ENCODE results near the gene PAK5.

The PAK5 gene

GRCh38 chr20:9565910-9566550 is 272.8 kb downstream of the PAK5 start:
- no peak overlapping the region for H3K27ac ChIP-seq (ENCODE audit: low read depth, low read length)
- H3K36me3 ChIP-seq (ENCODE audit: control insufficient read depth, insufficient read depth, low read length): no peaks in the 10 kb centered on the region
- H3K27me3 ChIP-seq (ENCODE audit: control insufficient read depth, insufficient read depth, low read length): peaks cover 1% of the 10 kb centered on the region; the same call in 1 of the 2 replicates
- peaks cover 5% of the 10 kb centered on the region; the same call in 1 of the 2 replicates for H3K4me1 ChIP-seq (ENCODE audit: control insufficient read depth, insufficient read depth, low read length)
- H3K4me3 ChIP-seq (ENCODE audit: low read depth, low read length): no peak overlapping the region
- H3K9me3 ChIP-seq (ENCODE audit: control insufficient read depth, insufficient read depth, low read depth, low read length): no peaks in the 10 kb centered on the region
- H3K9ac ChIP-seq (ENCODE audit: low read length): no peak overlapping the region

GRCh38 chr20:9557411-9557810 is 281.5 kb downstream of the PAK5 start:
- H3K36me3 ChIP-seq (ENCODE audit: control insufficient read depth, insufficient read depth, low read length): no peaks in the 10 kb centered on the region
- no peak overlapping the region for H3K9ac ChIP-seq (ENCODE audit: low read length)
- H3K4me3 ChIP-seq (ENCODE audit: low read depth, low read length): no peak overlapping the region
- no peaks in the 10 kb centered on the region for H3K4me1 ChIP-seq (ENCODE audit: control insufficient read depth, insufficient read depth, low read length)
- no peak overlapping the region for H3K27ac ChIP-seq (ENCODE audit: low read depth, low read length)
- H3K9me3 ChIP-seq (ENCODE audit: control insufficient read depth, insufficient read depth, low read depth, low read length): no peaks in the 10 kb centered on the region
- no peaks in the 10 kb centered on the region for H3K27me3 ChIP-seq (ENCODE audit: control insufficient read depth, insufficient read depth, low read length)

GRCh38 chr20:9555781-9556180 is 283.1 kb downstream of the PAK5 start:
- no peak overlapping the region for H3K9ac ChIP-seq (ENCODE audit: low read length)
- no peaks in the 10 kb centered on the region for H3K36me3 ChIP-seq (ENCODE audit: control insufficient read depth, insufficient read depth, low read length)
- no peaks in the 10 kb centered on the region for H3K27me3 ChIP-seq (ENCODE audit: control insufficient read depth, insufficient read depth, low read length)
- no peaks in the 10 kb centered on the region for H3K4me1 ChIP-seq (ENCODE audit: control insufficient read depth, insufficient read depth, low read length)
- H3K27ac ChIP-seq (ENCODE audit: low read depth, low read length): no peak overlapping the region
- H3K9me3 ChIP-seq (ENCODE audit: control insufficient read depth, insufficient read depth, low read depth, low read length): no peaks in the 10 kb centered on the region
- H3K4me3 ChIP-seq (ENCODE audit: low read depth, low read length): no peak overlapping the region

- Histone ChIP-seq H3K4me1 (ENCODE audit: control insufficient read depth, insufficient read depth, low read length) (no peaks in the 10 kb centered on the region), H3K9ac (ENCODE audit: low read length) (no peak overlapping the region), H3K27ac (ENCODE audit: low read depth, low read length) (no peak overlapping the region), H3K4me3 (ENCODE audit: low read depth, low read length) (no peak overlapping the region), H3K27me3 (ENCODE audit: control insufficient read depth, insufficient read depth, low read length) (no peaks in the 10 kb centered on the region), H3K36me3 (ENCODE audit: control insufficient read depth, insufficient read depth, low read length) (no peaks in the 10 kb centered on the region), H3K9me3 (ENCODE audit: control insufficient read depth, insufficient read depth, low read depth, low read length) (no peaks in the 10 kb centered on the region)
Measured at GRCh38 chr20:9551808-9552550, 286.9 kb downstream of the PAK5 start.

GRCh38 chr20:9550871-9551270 is 288.0 kb downstream of the PAK5 start:
- Histone ChIP-seq H3K4me1 (ENCODE audit: control insufficient read depth, insufficient read depth, low read length) (no peaks in the 10 kb centered on the region), H3K27me3 (ENCODE audit: control insufficient read depth, insufficient read depth, low read length) (0 out of 2 replicates have a peak, but pooled peaks cover 2% of the 10 kb centered on the region), H3K4me3 (ENCODE audit: low read depth, low read length) (no peak overlapping the region), H3K9ac (ENCODE audit: low read length) (no peak overlapping the region), H3K9me3 (ENCODE audit: control insufficient read depth, insufficient read depth, low read depth, low read length) (no peaks in the 10 kb centered on the region), H3K27ac (ENCODE audit: low read depth, low read length) (no peak overlapping the region), H3K36me3 (ENCODE audit: control insufficient read depth, insufficient read depth, low read length) (no peaks in the 10 kb centered on the region)

GRCh38 chr20:9550283-9550682 is 288.6 kb downstream of the PAK5 start:
- Histone ChIP-seq H3K27me3 (ENCODE audit: control insufficient read depth, insufficient read depth, low read length) (0 out of 2 replicates have a peak, but pooled peaks cover 2% of the 10 kb centered on the region), H3K27ac (ENCODE audit: low read depth, low read length) (no peak overlapping the region), H3K4me3 (ENCODE audit: low read depth, low read length) (no peak overlapping the region), H3K9me3 (ENCODE audit: control insufficient read depth, insufficient read depth, low read depth, low read length) (no peaks in the 10 kb centered on the region), H3K9ac (ENCODE audit: low read length) (no peak overlapping the region), H3K4me1 (ENCODE audit: control insufficient read depth, insufficient read depth, low read length) (no peaks in the 10 kb centered on the region), H3K36me3 (ENCODE audit: control insufficient read depth, insufficient read depth, low read length) (no peaks in the 10 kb centered on the region)

GRCh38 chr20:9543214-9543613 is 295.7 kb downstream of the PAK5 start:
- no peak overlapping the region for H3K4me3 ChIP-seq (ENCODE audit: low read depth, low read length)
- no peaks in the 10 kb centered on the region for H3K9me3 ChIP-seq (ENCODE audit: control insufficient read depth, insufficient read depth, low read depth, low read length)
- 0 out of 2 replicates have a peak, but pooled peaks cover 2% of the 10 kb centered on the region for H3K27me3 ChIP-seq (ENCODE audit: control insufficient read depth, insufficient read depth, low read length)
- no peaks in the 10 kb centered on the region for H3K4me1 ChIP-seq (ENCODE audit: control insufficient read depth, insufficient read depth, low read length)
- H3K27ac ChIP-seq (ENCODE audit: low read depth, low read length): no peak overlapping the region
- H3K36me3 ChIP-seq (ENCODE audit: control insufficient read depth, insufficient read depth, low read length): no peaks in the 10 kb centered on the region
- H3K9ac ChIP-seq (ENCODE audit: low read length): no peak overlapping the region

- H3K9me3 ChIP-seq (ENCODE audit: control insufficient read depth, insufficient read depth, low read depth, low read length): no peaks in the 10 kb centered on the region
- no peak overlapping the region for H3K27ac ChIP-seq (ENCODE audit: low read depth, low read length)
- no peaks in the 10 kb centered on the region for H3K27me3 ChIP-seq (ENCODE audit: control insufficient read depth, insufficient read depth, low read length)
- H3K4me3 ChIP-seq (ENCODE audit: low read depth, low read length): no peak overlapping the region
- H3K9ac ChIP-seq (ENCODE audit: low read length): no peak overlapping the region
- H3K36me3 ChIP-seq (ENCODE audit: control insufficient read depth, insufficient read depth, low read length): no peaks in the 10 kb centered on the region
- peaks cover 18% of the 10 kb centered on the region for H3K4me1 ChIP-seq (ENCODE audit: control insufficient read depth, insufficient read depth, low read length)
Measured at GRCh38 chr20:9535449-9535848, 303.4 kb downstream of the PAK5 start.

- no peaks in the 10 kb centered on the region for H3K27me3 ChIP-seq (ENCODE audit: control insufficient read depth, insufficient read depth, low read length)
- H3K4me3 ChIP-seq (ENCODE audit: low read depth, low read length): no peak overlapping the region
- H3K9me3 ChIP-seq (ENCODE audit: control insufficient read depth, insufficient read depth, low read depth, low read length): no peaks in the 10 kb centered on the region
- peaks cover 18% of the 10 kb centered on the region for H3K4me1 ChIP-seq (ENCODE audit: control insufficient read depth, insufficient read depth, low read length)
- H3K9ac ChIP-seq (ENCODE audit: low read length): no peak overlapping the region
- H3K27ac ChIP-seq (ENCODE audit: low read depth, low read length): no peak overlapping the region
- H3K36me3 ChIP-seq (ENCODE audit: control insufficient read depth, insufficient read depth, low read length): no peaks in the 10 kb centered on the region
Measured at GRCh38 chr20:9534025-9534424, 304.9 kb downstream of the PAK5 start.

- no peaks in the 10 kb centered on the region for H3K9me3 ChIP-seq (ENCODE audit: control insufficient read depth, insufficient read depth, low read depth, low read length)
- H3K4me3 ChIP-seq (ENCODE audit: low read depth, low read length): no peak overlapping the region
- no peaks in the 10 kb centered on the region for H3K27me3 ChIP-seq (ENCODE audit: control insufficient read depth, insufficient read depth, low read length)
- no peak overlapping the region for H3K27ac ChIP-seq (ENCODE audit: low read depth, low read length)
- peaks cover 18% of the 10 kb centered on the region for H3K4me1 ChIP-seq (ENCODE audit: control insufficient read depth, insufficient read depth, low read length)
- no peaks in the 10 kb centered on the region for H3K36me3 ChIP-seq (ENCODE audit: control insufficient read depth, insufficient read depth, low read length)
- H3K9ac ChIP-seq (ENCODE audit: low read length): no peak overlapping the region
Measured at GRCh38 chr20:9532069-9532838, 306.6 kb downstream of the PAK5 start.

- H3K27me3 ChIP-seq (ENCODE audit: control insufficient read depth, insufficient read depth, low read length): no peaks in the 10 kb centered on the region
- no peak overlapping the region for H3K9ac ChIP-seq (ENCODE audit: low read length)
- no peak overlapping the region for H3K4me3 ChIP-seq (ENCODE audit: low read depth, low read length)
- H3K36me3 ChIP-seq (ENCODE audit: control insufficient read depth, insufficient read depth, low read length): no peaks in the 10 kb centered on the region
- no peaks in the 10 kb centered on the region for H3K9me3 ChIP-seq (ENCODE audit: control insufficient read depth, insufficient read depth, low read depth, low read length)
- no peak overlapping the region for H3K27ac ChIP-seq (ENCODE audit: low read depth, low read length)
- H3K4me1 ChIP-seq (ENCODE audit: control insufficient read depth, insufficient read depth, low read length): peaks cover 18% of the 10 kb centered on the region
Measured at GRCh38 chr20:9531581-9531980, 307.3 kb downstream of the PAK5 start.
